Mesodermal cell (in vitro differentiated cells): ENCODE measurements around the gene XYLT1.

Experiments
- H3K27ac ChIP-seq: 2 replicates; pipeline ENCODE4 v1.7.0; 2013; ENCODE audit warnings: mild to moderate bottlenecking, low read depth, low read length, moderate library complexity; ENCODE audit not compliant: severe bottlenecking
- H3K36me3 ChIP-seq: 2 replicates; pipeline ENCODE4 v1.7.1; 2013; ENCODE audit warnings: mild to moderate bottlenecking, low read length, moderate library complexity; ENCODE audit not compliant: control insufficient read depth, insufficient read depth
- H3K4me1 ChIP-seq: one replicate; pipeline ENCODE4 v1.7.1; 2013; ENCODE audit warnings: mild to moderate bottlenecking, low read length; ENCODE audit not compliant: insufficient read depth, control insufficient read depth, poor library complexity, severe bottlenecking
- H3K4me3 ChIP-seq: 2 replicates; pipeline ENCODE4 v1.7.0; 2013; ENCODE audit warnings: low read length, control low read depth, mild to moderate bottlenecking; ENCODE audit not compliant: insufficient read depth, poor library complexity, severe bottlenecking; ENCODE audit errors: extremely low read depth
- H3K9me3 ChIP-seq: 2 replicates; pipeline ENCODE4 v1.7.1; 2013; ENCODE audit warnings: mild to moderate bottlenecking, low read length, moderate library complexity; ENCODE audit not compliant: control insufficient read depth
- WGBS, 2 experiments: methylation state at CpG; one replicate each; pipeline ENCODE4 v1.1.5; 2013; ENCODE audit warnings: missing lambda C conversion rate in 2 of 2; ENCODE audit not compliant: insufficient coverage in 2 of 2; 5-methylcytosine and 5-hydroxymethylcytosine counted together

The XYLT1 gene

DNA sequence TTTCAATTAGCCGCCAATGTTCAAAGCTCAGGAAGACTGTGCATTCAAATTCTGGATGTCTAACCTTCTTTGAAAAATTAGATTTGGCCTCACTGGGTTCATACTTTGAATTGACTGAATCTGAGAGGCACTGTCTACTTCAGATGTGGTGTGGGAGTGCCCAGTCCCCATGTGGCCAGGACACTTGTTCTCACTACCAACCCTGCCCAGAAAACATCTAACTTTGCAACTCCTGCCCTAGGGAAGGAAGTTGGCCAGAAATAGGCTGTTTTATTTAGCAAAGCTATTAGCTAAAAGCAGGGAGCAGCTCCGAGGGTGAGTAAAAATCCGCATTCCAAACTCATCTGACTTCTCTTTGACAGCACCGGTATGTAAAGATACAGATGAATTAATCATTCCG lies 86.3 kb downstream of the XYLT1 start:
- H3K27ac ChIP-seq, result no peak overlapping the region
- no peaks in the 10 kb centered on the region for H3K36me3 ChIP-seq

GRCh38 chr16:17382949-17383863 lies 87.6 kb downstream of the XYLT1 start:
- H3K4me1 ChIP-seq, result peaks cover 27% of the 10 kb centered on the region
- 32 to 36% methylated on average over 8 of the region's 14 CpGs for WGBS, 2 experiments
- H3K9me3 ChIP-seq, result no peaks in the 10 kb centered on the region
- H3K27ac ChIP-seq, result no peak overlapping the region
- no peak overlapping the region for H3K4me3 ChIP-seq
- H3K36me3 ChIP-seq, result no peaks in the 10 kb centered on the region

More for the DNA sequence above, 86.3 kb downstream of the XYLT1 start:
- no peak overlapping the region for H3K4me3 ChIP-seq
- H3K9me3 ChIP-seq, result no peaks in the 10 kb centered on the region
- WGBS, 2 experiments, result 83 to 94% methylated on average over 3 to 4 of the region's 5 CpGs
- peaks cover 23% of the 10 kb centered on the region for H3K4me1 ChIP-seq

- no peak overlapping the region for H3K27ac ChIP-seq
- no peak overlapping the region for H3K4me3 ChIP-seq
- no peaks in the 10 kb centered on the region for H3K9me3 ChIP-seq
- peaks cover 27% of the 10 kb centered on the region for H3K4me1 ChIP-seq
- no peaks in the 10 kb centered on the region for H3K36me3 ChIP-seq
- WGBS, 2 experiments, result 85 to 89% methylated on average over 3 of the region's 6 CpGs
Observed at GRCh38 chr16:17382514-17382913, 88.2 kb downstream of the XYLT1 start.

GRCh38 chr16:17381784-17382183 lies 89.0 kb downstream of the XYLT1 start:
- H3K9me3 ChIP-seq, result no peaks in the 10 kb centered on the region
- no peak overlapping the region for H3K27ac ChIP-seq
- H3K4me1 ChIP-seq, result peaks cover 26% of the 10 kb centered on the region
- H3K36me3 ChIP-seq, result no peaks in the 10 kb centered on the region
- H3K4me3 ChIP-seq, result no peak overlapping the region
- 100% methylated on average over 1 of the region's 1 CpG for WGBS, 2 experiments

DNA sequence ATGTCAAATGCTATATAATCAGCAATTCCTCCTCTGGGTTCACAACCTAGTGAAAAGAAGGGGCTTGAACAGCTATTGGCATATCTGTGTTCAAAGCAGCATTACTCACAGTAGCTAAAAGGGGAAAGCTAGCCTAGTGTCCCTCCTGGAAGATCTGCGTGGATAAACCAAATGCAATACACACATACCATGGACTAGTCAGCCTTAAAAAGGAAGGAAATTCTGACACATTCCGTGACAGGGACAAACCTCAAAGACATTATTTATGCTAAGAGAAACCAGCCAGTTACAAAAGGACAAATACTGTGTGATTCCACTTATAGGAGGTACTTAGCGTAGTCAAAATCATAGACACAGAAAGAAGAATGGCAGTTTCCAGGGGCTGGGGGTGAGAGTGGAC lies 90.1 kb downstream of the XYLT1 start:
- WGBS, 2 experiments, result 88 to 93% methylated on average over 1 of the region's 3 CpGs
- Histone ChIP-seq H3K27ac (peak overlapping the region; percentile 41), H3K36me3 (no peaks in the 10 kb centered on the region), H3K9me3 (no peaks in the 10 kb centered on the region), H3K4me1 (peaks cover 18% of the 10 kb centered on the region), H3K4me3 (no peak overlapping the region)

DNA sequence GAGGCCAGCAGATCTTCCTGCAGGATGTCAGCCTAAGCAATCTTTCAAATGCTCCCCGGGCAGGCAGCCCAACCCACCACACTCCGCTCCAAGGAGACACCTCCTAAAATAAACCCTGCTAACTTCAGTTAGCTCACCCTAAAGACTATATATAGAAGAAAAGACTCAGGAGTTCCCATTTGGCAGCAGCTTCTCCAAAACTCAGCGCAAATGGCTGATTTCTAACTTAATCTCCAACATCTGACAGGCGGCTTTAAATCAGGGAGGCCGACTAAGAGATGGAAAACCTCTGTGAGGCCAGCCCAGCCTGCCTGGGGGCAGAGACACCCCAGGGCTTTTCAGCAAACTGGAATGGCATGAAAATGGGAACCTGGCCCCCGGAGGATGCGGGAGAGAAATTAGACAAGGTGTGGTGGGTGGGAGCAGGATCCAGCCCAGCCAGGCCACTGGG lies 91.6 kb downstream of the XYLT1 start:
- Histone ChIP-seq H3K9me3 (no peaks in the 10 kb centered on the region), H3K4me1 (peaks cover 18% of the 10 kb centered on the region), H3K36me3 (no peaks in the 10 kb centered on the region), H3K27ac (peak overlapping the region; percentile 18), H3K4me3 (no peak overlapping the region)
- WGBS, 2 experiments, result 45 to 61% methylated on average over 5 of the region's 7 CpGs

- peaks cover 18% of the 10 kb centered on the region for H3K4me1 ChIP-seq
- no peaks in the 10 kb centered on the region for H3K9me3 ChIP-seq
- H3K27ac ChIP-seq, result no peak overlapping the region
- H3K4me3 ChIP-seq, result no peak overlapping the region
- H3K36me3 ChIP-seq, result no peaks in the 10 kb centered on the region
- WGBS, 2 experiments, result 77 to 90% methylated on average over 2 to 5 of the region's 11 CpGs
Observed at GRCh38 chr16:17377360-17378324, 93.1 kb downstream of the XYLT1 start.

DNA sequence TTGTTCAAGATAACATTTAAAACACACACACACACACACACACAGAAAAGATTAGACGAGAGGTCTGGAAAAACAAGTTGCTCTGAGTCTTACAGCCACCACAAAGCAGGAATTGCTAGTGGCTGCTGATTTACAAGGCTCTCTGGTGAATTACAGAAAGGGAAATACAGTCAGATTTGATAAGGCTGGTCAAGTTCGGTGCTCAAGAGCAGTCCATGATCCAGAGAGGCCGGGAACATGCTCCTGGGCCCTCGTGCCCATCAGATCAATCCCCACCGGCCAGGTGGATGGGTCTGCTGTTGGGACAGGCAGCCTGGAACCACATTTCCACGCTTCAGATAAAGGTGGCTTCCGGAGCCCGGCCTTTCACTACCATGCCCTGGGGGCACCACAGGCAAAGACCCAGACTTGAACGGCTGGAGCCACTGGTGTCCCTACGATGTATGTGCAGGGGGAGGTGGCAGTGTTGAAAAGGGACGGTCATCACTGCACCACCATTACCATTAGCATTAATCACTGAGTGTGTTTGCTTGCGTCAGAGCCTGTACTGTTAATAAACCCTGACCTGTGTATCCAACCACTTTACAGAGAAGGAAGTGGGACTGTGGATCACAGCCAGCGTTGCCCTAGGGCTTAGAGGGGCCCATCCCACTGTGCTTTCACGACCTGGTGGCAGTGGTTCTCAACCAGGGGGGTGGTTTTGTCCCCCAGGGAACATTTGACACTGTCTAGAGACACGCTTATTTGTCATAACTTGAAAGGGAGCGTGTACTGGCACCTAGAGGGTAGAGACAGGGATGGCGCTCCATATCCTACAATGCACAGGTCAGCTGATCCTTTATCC lies 95.1 kb downstream of the XYLT1 start:
- H3K4me3 ChIP-seq, result no peak overlapping the region
- no peaks in the 10 kb centered on the region for H3K36me3 ChIP-seq
- no peaks in the 10 kb centered on the region for H3K9me3 ChIP-seq
- no peak overlapping the region for H3K27ac ChIP-seq
- WGBS, 2 experiments, result 86 to 87% methylated on average over 13 to 14 of the region's 17 CpGs
- peaks cover 14% of the 10 kb centered on the region for H3K4me1 ChIP-seq

GRCh38 chr16:17374668-17375255 lies 96.0 kb downstream of the XYLT1 start:
- no peak overlapping the region for H3K4me3 ChIP-seq
- H3K4me1 ChIP-seq, result peaks cover 11% of the 10 kb centered on the region
- no peaks in the 10 kb centered on the region for H3K36me3 ChIP-seq
- no peak overlapping the region for H3K27ac ChIP-seq
- H3K9me3 ChIP-seq, result no peaks in the 10 kb centered on the region
- no CpG with 5 or more reads among the region's 3 CpGs for WGBS, 2 experiments

- Histone ChIP-seq H3K9me3 (no peaks in the 10 kb centered on the region), H3K4me3 (no peak overlapping the region), H3K36me3 (no peaks in the 10 kb centered on the region), H3K4me1 (peaks cover 7% of the 10 kb centered on the region), H3K27ac (no peak overlapping the region)
- WGBS, 2 experiments, result 75 to 88% methylated on average over 1 of the region's 3 CpGs
Observed at GRCh38 chr16:17373533-17373932, 97.2 kb downstream of the XYLT1 start.
